HS-5 (cell line): ENCODE results near the gene FGF4.
"Not testable (repeated sequence)": the region's sequence is repeated elsewhere in the genome, so short reads cannot be mapped to it uniquely, and the experiment has no call there.

Experiments
- DNase-seq: peaks from one replicate; pipeline ENCODE4 v3.0.0-alpha.2; 2012; ENCODE audit warnings: low read depth

FGF4 gene

GRCh38 chr11:69773626-69774353 is 1.4 kb downstream of the FGF4 start:
- no peak for DNase-seq

DNA sequence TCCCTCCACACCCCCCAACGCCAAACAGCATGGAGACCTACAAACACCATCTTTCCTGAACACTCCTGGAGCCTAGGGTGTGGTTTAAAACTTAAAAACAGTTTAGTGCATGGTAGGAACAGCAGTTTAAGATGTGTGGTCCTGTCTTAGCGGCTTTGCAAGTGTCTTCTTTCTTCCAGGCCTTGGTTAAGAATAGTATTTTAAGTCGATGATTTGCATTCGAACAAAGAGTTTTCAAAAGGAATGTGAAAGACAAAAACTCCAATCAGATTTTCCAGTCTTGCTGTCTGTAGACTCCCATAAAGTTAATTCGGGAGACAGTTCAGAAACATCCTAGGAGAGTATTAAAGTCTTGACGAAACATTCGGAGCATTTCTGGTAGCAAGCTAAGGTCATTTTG is 3.7 kb downstream of the FGF4 start:
- DNase-seq, result no peak

GRCh38 chr11:69770540-69770939 is 4.6 kb downstream of the FGF4 start:
- DNase-seq, result no peak

DNA sequence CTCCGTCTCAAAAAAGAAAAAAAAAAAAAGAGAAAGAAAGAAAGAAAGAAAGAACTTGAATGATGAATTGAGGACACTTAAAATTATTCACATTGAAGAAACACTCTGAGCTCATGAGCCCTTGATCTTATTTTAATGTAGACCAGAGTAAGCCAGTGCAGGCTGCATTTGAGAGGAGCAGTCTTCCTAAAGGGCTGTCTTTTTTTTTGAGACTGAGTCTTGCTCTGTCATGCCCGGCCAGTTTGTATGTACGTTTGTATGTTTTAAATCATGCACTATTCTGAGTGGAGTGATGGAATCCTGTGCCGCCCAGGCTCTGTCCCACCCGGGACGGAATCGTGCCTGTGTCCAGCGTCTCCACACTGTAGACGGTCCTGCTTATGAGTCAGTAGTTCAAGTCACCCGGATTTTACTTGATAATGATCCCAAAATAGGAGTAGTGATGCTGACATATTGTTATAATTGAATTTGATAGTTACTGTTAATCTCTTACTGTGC is 9.6 kb downstream of the FGF4 start:
- DNase-seq, result no peak

GRCh38 chr11:69764918-69765317 is 10.2 kb downstream of the FGF4 start:
- not testable (repeated sequence) for DNase-seq

DNA sequence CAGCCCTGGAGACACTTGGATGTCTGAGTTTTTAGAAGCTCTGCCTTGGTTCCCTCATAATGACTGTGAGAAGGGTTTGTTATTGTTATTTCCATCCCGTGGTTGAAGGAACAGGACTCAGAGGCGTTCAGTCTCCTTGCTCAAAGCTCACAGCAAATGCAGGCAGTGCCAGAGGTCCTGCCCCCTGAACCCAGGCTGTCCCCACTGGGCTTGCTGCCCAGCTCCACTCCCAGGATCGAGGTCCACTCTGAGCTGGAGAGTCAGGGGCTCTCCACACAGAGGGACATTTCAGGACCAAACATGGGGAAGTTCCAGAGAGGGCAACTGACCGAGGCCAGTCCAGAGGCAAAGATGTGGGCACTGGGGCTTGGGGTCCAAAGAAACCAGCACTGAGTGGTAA is 14.8 kb downstream of the FGF4 start:
- no peak for DNase-seq

DNA sequence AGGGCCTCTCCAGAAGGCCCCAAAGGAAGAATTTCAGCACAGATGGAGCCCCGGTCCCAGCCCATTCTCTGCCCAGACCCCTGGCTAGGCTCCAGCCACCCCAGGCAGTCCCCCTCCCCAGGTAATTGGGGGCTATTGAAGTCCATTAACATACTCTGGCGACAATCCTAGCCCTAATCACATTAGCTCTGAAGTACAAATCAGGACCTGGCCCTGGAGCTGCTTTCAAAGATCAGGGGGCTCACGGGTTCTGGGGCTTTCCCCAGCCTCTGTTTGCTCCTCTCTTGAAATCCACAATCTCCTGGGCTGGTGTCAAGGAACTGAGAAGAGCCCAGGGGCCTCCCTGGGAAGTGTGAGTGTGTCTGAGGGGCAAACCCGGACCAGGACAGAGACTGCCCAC is 22.3 kb downstream of the FGF4 start:
- no peak for DNase-seq

DNA sequence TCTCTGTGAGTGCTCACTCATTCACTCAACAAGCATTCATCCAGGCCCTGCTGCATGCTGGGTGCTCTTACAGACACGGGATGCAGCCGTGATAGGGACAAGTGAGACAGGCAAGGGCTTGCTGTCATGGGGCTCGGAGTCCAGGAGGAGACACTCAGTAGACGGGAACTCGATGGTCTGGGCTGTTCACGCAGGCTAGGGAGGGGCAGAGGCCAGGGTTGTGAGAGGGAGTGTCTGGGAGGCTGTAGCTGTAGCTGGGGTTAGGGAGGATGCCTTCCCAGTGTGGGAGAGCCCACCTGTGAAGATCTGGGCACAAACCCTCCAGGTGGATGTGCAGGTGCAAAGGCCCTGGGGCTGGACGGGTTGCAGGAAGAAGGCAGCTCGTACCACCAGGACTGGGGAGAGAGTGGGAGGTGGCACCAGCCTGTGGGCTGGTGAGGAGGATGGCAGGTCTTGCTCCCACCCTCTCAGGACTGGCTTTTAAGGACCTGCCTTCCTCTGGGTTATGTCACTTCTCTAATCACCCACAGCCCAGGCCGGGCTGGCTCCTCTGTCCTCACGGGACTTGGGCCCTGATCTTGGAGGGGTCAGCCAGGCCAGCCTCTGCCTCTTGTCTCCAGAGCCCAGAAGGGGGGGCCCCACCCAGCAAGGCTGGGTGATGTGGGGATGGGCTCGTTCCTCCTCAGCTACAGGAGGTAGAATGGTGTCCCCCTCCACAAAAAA is 24.1 kb downstream of the FGF4 start:
- DNase-seq, result no peak

DNA sequence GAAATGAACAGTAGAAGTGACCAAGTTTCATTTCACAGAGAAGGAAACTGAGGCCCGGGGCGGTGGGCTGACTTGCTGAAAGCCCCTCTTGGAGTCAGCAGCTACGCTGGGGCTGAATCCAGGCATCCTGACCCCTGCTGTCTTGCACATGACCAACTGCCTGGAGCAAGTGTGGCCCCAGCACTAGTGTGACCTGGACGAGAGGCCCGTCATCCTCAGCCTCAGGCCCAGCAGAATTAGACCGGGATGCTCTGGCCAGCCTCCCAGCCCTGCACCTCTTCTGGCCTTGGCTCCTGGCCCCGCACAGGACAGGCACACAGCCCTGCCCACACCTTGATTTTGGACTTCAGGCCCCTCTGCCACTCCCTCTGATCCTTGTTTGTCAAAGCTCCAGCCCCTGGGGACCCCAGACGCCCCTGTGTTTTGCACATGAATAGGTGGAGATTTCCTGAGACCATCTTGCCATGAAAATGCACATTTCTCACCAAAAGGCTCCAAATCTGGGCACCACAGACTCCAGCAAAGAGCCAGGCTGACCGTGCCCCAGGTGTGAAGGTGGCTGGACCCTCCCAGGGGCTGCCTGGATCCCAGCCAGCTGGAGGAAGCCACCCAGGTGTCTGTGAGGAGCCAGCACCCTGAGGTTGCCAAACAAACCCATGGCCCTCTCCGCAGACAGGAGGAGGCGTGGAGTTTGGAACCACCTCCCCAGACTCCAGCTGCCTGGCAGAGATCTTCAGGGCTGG is 24.9 kb downstream of the FGF4 start:
- DNase-seq, result no peak

DNA sequence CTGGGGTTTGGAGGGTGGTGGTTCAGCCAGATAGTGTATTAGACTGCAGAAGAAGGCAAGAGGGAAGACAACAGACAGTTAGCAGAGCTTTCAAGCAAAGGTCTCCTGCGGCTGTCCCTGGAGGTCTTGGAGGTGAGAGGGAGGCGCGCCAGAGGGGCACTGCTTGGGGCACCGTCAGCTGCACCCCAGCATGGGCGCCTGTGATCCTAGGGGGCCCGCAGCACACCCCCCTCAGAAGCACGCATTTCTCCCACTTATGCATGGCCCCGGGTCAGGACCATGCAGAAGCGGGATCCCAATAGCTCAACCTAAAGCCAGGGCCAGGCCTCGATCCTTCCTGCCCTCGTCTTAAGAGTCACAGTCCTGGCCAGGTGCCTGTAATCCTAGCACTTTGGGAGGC is 26.5 kb downstream of the FGF4 start:
- DNase-seq, result no peak

- DNase-seq, result no peak
Observed at GRCh38 chr11:69746752-69747742, 28.1 kb downstream of the FGF4 start.

DNA sequence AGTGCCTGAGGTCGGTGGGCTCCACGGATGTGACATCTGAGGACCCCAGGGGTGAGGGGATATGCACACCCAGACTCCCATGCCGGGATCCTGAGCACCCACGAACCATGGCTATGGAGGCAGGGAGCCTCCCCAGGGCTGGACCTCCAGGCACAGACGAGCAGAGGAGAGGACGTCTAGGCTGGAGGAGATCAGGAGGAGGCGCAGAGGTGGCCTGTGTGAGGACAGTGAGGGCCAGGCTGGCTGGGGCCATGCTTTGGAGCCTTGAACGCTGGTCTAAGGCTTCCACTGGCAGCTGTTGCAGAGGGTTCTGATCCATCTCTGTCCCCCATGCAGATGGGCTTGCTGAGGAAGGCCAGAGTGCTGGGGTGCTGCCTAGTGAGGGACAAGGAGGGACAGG is 29.0 kb downstream of the FGF4 start:
- no peak for DNase-seq

DNA sequence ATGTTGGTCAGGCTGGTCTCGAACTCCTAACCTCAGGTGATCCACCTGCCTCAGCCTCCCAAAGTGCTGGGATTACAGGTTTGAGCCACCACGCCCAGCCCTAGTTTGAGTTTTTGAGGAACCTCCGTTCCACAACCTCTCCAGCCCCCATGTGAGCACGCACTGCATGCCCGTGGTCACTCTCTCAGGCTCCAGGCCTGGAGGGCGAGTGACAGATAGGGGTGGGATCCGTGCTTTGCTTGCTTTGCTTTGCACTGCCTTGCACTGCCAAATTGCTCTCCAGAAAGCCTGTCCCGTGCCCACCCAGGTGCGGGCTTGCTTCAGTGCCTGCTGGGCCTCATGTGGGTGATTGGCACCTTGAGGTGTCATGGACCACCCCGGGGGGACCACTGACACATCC is 29.9 kb downstream of the FGF4 start:
- DNase-seq, result no peak

DNA sequence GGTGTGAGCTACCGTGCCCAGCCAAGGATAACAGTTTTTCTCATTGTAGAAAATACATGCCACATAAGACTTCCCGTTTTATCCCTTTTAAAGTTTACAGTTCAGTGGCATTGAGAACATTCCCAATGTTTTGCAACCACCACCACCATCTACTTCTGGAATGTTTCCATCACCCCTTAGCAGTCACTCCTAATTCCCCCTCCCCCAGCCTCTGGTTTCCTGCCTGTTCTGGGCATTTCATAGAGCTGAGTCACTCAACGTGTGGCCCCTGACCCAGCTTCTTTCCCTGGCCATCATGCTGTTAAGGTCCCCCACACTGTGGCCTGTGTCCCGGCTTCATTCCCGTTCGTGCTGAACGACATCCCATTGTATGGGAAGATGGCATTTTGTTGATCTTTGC is 30.7 kb downstream of the FGF4 start:
- peak; percentile 41 for DNase-seq

- DNase-seq, result no peak
Observed at GRCh38 chr11:69734841-69735240, 40.3 kb downstream of the FGF4 start.

- no peak for DNase-seq
Observed at GRCh38 chr11:69734367-69734766, 40.8 kb downstream of the FGF4 start.

- no peak for DNase-seq
Observed at GRCh38 chr11:69732910-69733309, 42.2 kb downstream of the FGF4 start.

DNA sequence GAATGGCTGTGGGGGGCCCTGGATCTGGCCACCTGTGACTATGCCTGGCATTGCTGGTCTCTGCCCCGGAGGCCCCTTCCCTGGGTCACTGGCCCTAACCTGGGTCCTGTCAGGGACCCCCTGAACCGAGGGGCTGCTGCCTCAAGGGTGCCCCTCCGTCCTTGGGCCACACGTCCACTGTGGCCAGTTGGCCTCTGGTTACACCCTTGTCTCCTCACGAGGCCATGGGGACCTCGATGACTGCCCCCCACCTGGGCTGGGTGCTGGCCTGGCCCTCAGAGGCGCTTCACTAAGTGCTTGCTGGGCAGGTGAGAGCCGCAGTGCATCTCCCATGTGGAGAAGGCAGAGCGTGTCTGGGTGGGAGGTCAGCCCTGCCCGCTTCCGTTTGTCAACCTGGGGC is 44.0 kb downstream of the FGF4 start:
- no peak for DNase-seq

DNA sequence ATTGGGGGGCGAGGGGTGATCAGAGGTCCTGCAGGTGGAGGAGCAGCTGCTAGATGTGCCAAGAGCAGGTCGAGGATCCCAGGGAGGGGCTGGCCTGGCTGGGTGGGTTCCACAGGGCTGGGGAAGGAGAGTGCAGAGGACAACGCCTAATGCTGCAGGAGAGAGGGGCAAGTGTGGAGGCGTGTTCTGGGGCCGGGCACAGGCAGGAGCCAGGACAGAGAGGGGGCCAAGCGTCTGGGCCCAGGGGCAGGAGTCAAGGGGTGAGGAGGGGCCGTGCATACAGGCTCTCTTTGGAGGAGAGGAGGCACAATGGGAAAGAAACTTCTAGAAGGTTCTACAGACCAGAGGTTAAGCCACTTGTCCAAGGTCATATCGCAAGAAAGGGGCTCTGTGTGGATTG is 44.6 kb downstream of the FGF4 start:
- DNase-seq, result no peak

- no peak for DNase-seq
Observed at GRCh38 chr11:69729252-69729651, 45.9 kb downstream of the FGF4 start.

DNA sequence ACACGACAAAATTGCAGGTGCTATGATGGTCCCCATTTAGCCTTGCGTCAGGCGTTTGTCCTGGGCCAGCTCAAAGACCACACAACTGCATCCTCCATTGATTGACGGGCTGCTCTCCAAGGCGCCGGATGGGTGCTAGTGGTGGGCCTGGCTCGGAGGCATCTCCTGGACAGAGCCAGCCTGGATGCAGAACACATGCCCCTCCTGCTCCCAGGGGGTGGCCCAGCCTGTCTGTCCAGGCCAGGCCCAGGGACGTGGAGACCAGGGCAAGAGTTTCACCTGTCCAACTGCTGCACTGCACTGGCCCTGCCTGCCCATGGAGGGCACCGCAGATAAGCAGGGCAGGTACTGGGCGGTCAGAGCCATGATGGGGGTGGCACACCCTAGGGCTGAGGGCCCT is 47.9 kb downstream of the FGF4 start:
- DNase-seq, result no peak

GRCh38 chr11:69726481-69726880 is 48.7 kb downstream of the FGF4 start:
- DNase-seq, result no peak
